Raji (cell line): ENCODE data around the gene DCUN1D4.

Source experiments
- POLR2A ChIP-seq: IDR thresholded peaks from 2 replicates; pipeline ENCODE4 v1.6.1; 2011; ENCODE audit warnings: low read depth, low read length, control low read depth; ENCODE audit not compliant: insufficient read depth

Gene DCUN1D4

GRCh38 chr4:51868449-51868847 lies 25.5 kb downstream of the DCUN1D4 start:
- no peak for TF ChIP-seq POLR2A

GRCh38 chr4:51870441-51871188 lies 27.7 kb downstream of the DCUN1D4 start:
- no peak for TF ChIP-seq POLR2A

GRCh38 chr4:51872283-51872997 lies 29.5 kb downstream of the DCUN1D4 start:
- TF ChIP-seq POLR2A, result no peak

DNA sequence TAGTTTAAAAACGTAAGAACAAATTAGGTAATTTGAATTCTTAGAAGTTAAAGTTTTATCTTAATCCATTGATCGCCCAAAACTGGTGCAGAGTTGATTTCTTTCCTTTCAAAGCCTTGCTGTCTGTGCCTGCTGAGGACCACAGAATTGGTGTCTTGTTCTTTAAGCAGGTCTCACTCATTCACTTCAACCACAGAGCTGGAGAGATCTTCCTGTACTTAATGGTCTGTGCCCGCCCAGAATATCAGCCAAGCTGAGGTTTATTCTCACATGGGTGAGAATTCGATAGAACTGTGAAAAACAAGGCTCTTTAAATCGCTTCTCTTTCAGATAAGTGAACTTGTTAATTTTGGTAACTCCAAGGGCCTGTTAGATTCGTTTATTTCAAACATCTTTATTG lies 31.6 kb downstream of the DCUN1D4 start:
- no peak for TF ChIP-seq POLR2A

DNA sequence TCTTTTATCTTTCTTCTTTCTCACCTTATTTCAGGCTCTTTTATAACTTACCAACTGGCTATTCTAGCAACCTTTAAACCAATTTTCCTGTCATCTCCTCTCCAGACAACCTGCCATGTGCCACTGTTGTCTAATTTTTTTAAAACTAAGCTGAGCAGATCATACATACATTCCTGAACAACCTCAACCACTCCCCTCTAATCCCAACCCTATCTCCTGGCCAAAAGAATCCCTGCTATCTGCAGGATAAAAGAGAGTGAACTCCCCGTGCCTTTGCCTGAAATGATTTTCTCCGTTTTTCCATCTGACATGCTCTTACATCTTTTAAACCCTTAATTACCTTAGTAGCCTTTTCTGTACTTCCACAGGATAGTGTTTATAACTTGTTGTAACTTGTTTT lies 35.5 kb downstream of the DCUN1D4 start:
- TF ChIP-seq POLR2A, result no peak

- TF ChIP-seq POLR2A, result no peak
Observed at GRCh38 chr4:51880016-51880915, 37.3 kb downstream of the DCUN1D4 start.

- no peak for TF ChIP-seq POLR2A
Observed at GRCh38 chr4:51884055-51884454, 41.1 kb downstream of the DCUN1D4 start.

DNA sequence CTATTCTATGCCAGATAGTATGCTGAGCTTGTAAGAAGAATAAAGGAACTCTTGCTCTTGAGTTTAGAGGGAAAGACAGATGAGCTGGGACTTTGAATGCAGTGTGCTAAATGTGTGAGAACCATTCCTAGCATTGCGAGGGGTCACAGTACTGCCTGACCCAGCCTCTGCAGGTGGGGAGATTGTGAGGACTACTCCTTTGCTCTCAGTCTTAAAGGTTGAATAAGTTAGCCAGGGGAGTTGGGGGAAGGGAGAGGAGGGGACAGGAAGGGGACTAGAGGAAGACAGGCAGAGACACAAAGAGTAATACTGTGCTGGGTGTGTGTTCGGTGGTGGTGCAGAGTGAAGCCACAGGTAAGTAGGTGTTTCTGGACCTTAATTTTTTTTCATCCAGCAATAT lies 41.7 kb downstream of the DCUN1D4 start:
- TF ChIP-seq POLR2A, result no peak

- TF ChIP-seq POLR2A, result no peak
Observed at GRCh38 chr4:51885363-51885762, 42.4 kb downstream of the DCUN1D4 start.

- TF ChIP-seq POLR2A, result no peak
Observed at GRCh38 chr4:51890760-51891159, 47.8 kb downstream of the DCUN1D4 start.

DNA sequence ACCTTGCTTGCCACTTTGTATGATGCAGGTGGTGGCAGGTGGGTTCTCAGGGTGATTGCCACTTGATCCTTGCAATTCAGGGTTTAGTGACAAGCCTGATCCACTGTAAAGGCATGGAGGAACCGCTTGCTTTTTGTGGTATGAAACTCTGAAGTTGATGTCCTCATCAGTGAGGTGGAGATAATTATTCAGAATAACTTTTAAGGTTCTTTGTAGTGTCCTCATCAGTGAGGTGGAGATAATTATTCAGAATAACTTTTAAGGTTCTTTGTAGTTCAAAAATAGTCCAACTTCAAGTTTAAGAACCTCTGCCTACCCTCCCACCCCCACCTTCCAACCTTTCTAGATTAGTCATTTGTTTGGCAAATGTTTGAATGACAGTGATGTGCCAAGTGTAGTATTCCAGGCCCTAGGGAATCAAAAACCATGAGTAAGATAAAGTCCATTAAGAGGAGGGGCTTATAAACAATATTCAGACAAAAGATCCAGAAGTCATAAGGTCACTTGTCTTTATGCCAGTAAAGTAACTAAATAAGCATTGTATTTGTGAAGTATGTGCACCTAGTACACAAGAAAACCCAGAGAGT lies 51.2 kb downstream of the DCUN1D4 start:
- TF ChIP-seq POLR2A, result no peak

DNA sequence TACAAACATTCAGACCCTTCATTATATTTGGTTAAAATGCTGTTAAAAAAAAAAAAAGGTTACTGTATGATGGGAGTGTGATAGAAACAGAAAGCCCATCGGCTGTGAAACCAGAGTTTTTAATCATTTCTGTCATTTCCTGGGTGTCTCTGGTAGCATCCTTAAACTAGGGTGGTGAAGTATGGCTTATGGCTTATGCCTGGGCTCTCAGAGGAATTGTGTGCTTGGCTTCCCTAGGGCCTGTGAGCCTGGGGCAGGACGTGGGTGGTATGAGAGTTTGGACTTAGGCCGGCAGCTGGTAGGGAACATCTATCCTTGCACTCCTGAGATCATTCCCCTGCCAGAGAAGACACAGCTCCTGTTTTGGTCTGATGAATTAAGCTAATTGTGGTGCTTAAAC lies 52.2 kb downstream of the DCUN1D4 start:
- TF ChIP-seq POLR2A, result no peak

DNA sequence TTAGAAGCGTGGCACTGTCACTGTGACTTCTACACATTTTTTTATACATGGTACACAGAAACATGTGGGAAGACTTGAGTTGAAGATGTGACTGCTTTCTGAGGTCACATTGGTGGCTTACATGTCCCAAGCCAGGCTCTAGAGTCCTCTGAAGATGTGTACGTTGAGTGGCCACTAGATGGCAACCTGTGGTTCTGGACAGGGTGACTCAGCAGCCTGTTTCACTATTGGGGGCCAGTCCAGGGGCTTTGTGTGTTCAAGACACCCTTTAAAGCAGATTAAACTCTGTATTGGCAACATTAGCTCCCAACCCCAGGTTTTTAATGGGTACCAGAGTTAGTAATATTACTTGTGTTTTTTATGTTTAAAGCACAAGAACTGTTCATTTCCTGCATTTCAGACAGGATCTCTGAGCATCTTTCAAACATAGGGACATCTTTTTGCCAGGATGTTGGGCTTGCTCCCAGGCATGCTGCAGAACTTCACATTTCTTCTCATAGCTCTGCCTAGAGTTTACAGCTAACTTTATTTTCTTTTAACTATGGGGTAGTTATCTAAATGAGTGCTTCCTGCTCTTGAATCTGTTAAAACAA lies 53.0 kb downstream of the DCUN1D4 start:
- no peak for TF ChIP-seq POLR2A

DNA sequence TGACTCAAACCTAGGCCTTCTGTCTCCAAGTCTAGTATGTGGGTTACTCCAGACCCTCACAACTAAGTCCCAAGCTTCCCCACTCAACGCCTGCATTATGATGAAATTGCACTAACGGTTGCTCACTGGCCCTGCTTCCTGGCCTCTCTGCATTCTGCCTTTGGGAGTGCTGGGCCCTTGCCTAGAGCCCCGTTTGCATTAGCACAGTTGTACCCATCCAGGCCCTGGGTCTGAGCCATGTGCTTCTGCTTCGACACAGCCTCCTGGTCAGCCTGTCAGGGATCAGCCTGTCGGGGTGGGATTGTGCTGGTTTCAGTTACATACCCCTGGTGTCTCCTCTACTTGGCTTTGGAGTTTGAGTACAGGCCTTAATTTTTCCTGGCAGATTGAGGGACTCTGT lies 58.4 kb downstream of the DCUN1D4 start:
- no peak for TF ChIP-seq POLR2A
